ENCODE results near the gene PHYKPL.

Gene PHYKPL

DNA sequence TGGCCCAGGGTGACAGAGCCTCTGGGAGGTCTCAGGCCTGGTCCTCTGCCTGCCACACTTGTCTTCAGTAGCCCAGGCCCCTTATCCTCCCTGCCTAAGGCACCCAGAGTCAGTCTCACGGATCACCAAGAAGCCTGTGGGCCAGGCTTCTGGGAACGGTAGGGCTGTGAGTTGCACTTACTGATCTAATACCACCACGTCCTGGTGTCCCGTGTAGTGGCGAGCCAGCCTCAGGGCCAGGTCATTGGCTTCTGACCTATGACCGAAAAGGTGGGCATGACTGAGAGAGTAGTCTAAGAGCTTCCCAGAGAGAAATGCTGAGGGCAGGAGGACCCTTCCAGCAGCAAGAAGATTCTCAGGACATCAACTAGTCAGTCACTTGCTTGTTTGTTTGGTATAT, 7.4 kb downstream of the PHYKPL start:
- Mint-ChIP-seq H3K36me3 (peaks cover 18% of the 10 kb centered on the region), H3K4me3 (no peak overlapping the region), H3K4me1 (peaks cover 66% of the 10 kb centered on the region)

GRCh38 chr5:178224403-178224802, 8.2 kb downstream of the PHYKPL start:
- no peak overlapping the region for H3K4me3 Mint-ChIP-seq
- no peaks in the 10 kb centered on the region for H3K27me3 Mint-ChIP-seq
- H3K27ac Mint-ChIP-seq: no peak overlapping the region
- peaks cover 58% of the 10 kb centered on the region for H3K4me1 Mint-ChIP-seq
- H3K36me3 Mint-ChIP-seq: peaks cover 15% of the 10 kb centered on the region
- no peaks in the 10 kb centered on the region for H3K9me3 Mint-ChIP-seq

More for the DNA sequence above, 7.4 kb downstream of the PHYKPL start:
- Mint-ChIP-seq H3K27me3 (no peaks in the 10 kb centered on the region), H3K9me3 (no peaks in the 10 kb centered on the region), H3K27ac (no peak overlapping the region)

DNA sequence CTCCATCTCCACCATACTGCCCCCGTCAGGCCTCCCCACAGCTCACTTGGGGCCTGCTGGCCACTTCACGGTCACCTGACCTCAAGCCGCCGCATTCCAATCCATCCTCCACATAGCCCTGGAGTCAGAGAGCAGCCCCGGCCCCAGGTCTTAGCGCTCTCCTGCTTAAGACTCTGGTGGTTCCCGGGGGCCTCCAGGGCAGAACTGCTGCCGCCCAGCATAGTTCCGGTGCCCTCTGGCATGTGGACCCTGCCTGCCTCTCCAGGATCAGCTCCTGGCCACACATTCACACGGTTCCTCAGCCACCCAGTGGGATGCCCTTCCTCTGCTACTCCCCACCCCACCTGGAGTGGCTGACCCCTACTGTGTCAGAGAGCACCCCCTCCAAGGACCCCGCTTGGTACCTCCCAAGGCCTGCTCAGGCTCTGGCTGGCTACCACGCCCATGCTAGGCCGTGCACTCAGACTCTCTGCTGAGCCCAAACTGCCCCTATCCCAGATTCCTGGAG, 8.7 kb downstream of the PHYKPL start:
- H3K4me1 Mint-ChIP-seq: peaks cover 58% of the 10 kb centered on the region
- no peaks in the 10 kb centered on the region for H3K9me3 Mint-ChIP-seq
- no peak overlapping the region for H3K4me3 Mint-ChIP-seq
- H3K36me3 Mint-ChIP-seq: peaks cover 15% of the 10 kb centered on the region
- H3K27me3 Mint-ChIP-seq: no peaks in the 10 kb centered on the region
- H3K27ac Mint-ChIP-seq: peak overlapping the region; percentile 30

GRCh38 chr5:178223196-178223773, 9.3 kb downstream of the PHYKPL start:
- peaks cover 15% of the 10 kb centered on the region for H3K36me3 Mint-ChIP-seq
- H3K4me1 Mint-ChIP-seq: peaks cover 54% of the 10 kb centered on the region
- no peaks in the 10 kb centered on the region for H3K27me3 Mint-ChIP-seq
- no peaks in the 10 kb centered on the region for H3K9me3 Mint-ChIP-seq
- no peak overlapping the region for H3K4me3 Mint-ChIP-seq
- H3K27ac Mint-ChIP-seq: peak overlapping the region; percentile 30

- no peak overlapping the region for H3K4me3 Mint-ChIP-seq
- peaks cover 44% of the 10 kb centered on the region for H3K4me1 Mint-ChIP-seq
Observed at GRCh38 chr5:178222292-178222691, 10.3 kb downstream of the PHYKPL start.

GRCh38 chr5:178221853-178222252, 10.7 kb downstream of the PHYKPL start:
- Mint-ChIP-seq H3K27me3 (no peaks in the 10 kb centered on the region), H3K4me1 (peaks cover 41% of the 10 kb centered on the region), H3K36me3 (peaks cover 6% of the 10 kb centered on the region), H3K4me3 (no peak overlapping the region), H3K27ac (no peak overlapping the region), H3K9me3 (no peaks in the 10 kb centered on the region)

More at GRCh38 chr5:178222292-178222691, 10.3 kb downstream of the PHYKPL start:
- Mint-ChIP-seq H3K36me3 (peaks cover 7% of the 10 kb centered on the region), H3K27me3 (no peaks in the 10 kb centered on the region), H3K9me3 (no peaks in the 10 kb centered on the region), H3K27ac (no peak overlapping the region)

GRCh38 chr5:178221282-178221681, 11.3 kb downstream of the PHYKPL start:
- Mint-ChIP-seq H3K36me3 (peaks cover 8% of the 10 kb centered on the region), H3K9me3 (no peaks in the 10 kb centered on the region), H3K27ac (peak overlapping the region; percentile 79), H3K4me3 (no peak overlapping the region), H3K4me1 (peaks cover 44% of the 10 kb centered on the region), H3K27me3 (no peaks in the 10 kb centered on the region)

GRCh38 chr5:178218827-178219226, 13.8 kb downstream of the PHYKPL start:
- Mint-ChIP-seq H3K27me3 (no peaks in the 10 kb centered on the region), H3K9me3 (no peaks in the 10 kb centered on the region), H3K36me3 (peaks cover 10% of the 10 kb centered on the region), H3K4me3 (no peak overlapping the region), H3K4me1 (peaks cover 46% of the 10 kb centered on the region), H3K27ac (no peak overlapping the region)

DNA sequence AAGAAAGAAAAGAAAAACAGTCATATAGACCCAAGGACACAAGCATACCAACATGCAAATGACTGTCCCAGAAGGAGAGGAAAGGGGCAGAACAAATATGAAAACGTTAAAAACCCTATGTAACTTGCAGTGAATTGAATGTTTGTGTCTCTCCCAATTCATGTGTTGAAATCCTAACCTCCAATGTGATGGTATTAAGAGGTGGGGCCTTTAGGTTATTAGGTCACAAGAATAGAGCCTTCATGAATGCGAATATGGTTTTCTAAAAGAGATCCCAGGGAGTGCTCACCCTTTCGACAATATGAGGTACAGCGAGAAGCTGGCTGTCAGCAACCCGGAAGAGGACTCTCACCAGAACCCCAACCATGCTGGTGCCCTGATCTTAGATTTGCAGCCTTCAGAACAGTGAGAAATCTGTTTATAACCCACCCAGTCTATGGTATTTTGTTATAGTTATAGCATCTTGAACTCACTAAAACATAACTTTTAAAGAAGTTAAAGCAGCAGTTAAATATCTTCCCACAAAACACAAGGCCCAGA, 14.3 kb downstream of the PHYKPL start:
- Mint-ChIP-seq H3K36me3 (peaks cover 12% of the 10 kb centered on the region), H3K4me3 (no peak overlapping the region), H3K4me1 (peaks cover 47% of the 10 kb centered on the region), H3K27ac (no peak overlapping the region), H3K9me3 (no peaks in the 10 kb centered on the region), H3K27me3 (no peaks in the 10 kb centered on the region)

- peaks cover 12% of the 10 kb centered on the region for H3K36me3 Mint-ChIP-seq
- no peaks in the 10 kb centered on the region for H3K9me3 Mint-ChIP-seq
- H3K4me1 Mint-ChIP-seq: peaks cover 37% of the 10 kb centered on the region
- H3K27ac Mint-ChIP-seq: peak overlapping the region; percentile 41
- no peaks in the 10 kb centered on the region for H3K27me3 Mint-ChIP-seq
- H3K4me3 Mint-ChIP-seq: no peak overlapping the region
Observed at GRCh38 chr5:178216779-178217178, 15.8 kb downstream of the PHYKPL start.

DNA sequence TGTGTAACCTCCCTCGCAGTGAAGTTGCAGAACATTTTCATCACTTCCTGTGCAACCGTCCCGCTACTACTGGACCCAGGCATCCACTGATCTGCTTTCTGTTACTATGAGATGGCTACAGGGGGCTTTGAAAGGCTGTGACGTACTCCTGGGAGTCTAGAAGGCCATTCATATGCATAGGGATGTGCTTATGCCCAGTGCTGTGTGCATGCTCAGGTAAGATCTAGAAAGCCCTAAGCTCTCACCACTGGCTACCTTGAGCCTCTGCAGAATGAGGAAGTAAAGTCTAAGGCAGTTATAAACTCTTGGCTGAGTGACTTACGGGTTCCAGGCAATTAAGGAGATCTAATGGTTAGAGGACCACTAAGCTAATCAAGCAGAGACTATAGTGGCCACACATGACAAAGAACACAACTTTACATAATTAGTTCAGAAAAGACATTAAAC, 16.5 kb downstream of the PHYKPL start:
- Mint-ChIP-seq H3K9me3 (no peaks in the 10 kb centered on the region), H3K4me1 (peaks cover 30% of the 10 kb centered on the region), H3K4me3 (no peak overlapping the region), H3K36me3 (peaks cover 12% of the 10 kb centered on the region), H3K27me3 (no peaks in the 10 kb centered on the region), H3K27ac (peak overlapping the region; percentile 73)

DNA sequence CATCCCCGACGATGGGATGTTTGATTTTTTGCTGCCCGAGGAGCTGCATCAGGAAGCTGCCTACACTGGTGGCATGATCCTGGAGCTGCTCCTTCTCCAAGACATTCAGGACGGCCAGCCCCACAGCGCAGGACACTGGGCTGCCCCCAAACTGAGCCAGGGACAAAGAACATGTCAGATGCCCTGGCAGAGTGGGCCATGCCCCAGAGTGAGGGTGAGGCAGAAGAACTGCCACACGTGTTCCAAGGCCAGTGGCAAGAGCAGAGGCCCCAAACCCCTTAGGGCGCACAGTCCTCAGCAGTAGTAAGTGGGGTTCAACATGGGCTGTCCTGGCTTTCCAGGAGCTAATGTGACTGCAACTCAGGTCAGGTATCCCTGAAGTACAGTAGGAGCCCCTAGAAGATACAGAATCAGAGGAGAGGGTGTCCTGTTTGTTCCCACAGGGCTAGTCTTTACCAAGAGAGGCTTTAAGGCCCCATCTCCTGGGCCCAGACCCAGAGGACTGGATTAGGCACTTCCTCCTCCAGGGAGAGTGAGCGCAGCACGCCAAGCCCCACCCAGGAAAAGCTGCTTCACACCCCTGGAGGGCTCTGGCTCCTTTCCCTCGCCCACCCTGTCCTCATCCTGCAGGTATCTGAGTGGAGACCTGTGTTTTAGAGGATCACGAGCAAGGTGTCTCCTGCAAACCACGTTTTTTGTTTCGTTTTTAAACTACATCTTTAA, 17.2 kb downstream of the PHYKPL start:
- Mint-ChIP-seq H3K36me3 (peaks cover 8% of the 10 kb centered on the region), H3K27me3 (no peaks in the 10 kb centered on the region), H3K4me3 (no peak overlapping the region), H3K27ac (no peak overlapping the region), H3K4me1 (peaks cover 24% of the 10 kb centered on the region), H3K9me3 (no peaks in the 10 kb centered on the region)

GRCh38 chr5:178214160-178214803, 18.3 kb downstream of the PHYKPL start:
- H3K27ac Mint-ChIP-seq: peak overlapping the region; percentile 51
- no peaks in the 10 kb centered on the region for H3K27me3 Mint-ChIP-seq
- no peaks in the 10 kb centered on the region for H3K9me3 Mint-ChIP-seq

GRCh38 chr5:178213748-178214151, 18.9 kb downstream of the PHYKPL start:
- Mint-ChIP-seq H3K4me3 (no peak overlapping the region), H3K36me3 (peaks cover 10% of the 10 kb centered on the region), H3K4me1 (peaks cover 32% of the 10 kb centered on the region), H3K9me3 (no peaks in the 10 kb centered on the region), H3K27me3 (no peaks in the 10 kb centered on the region), H3K27ac (peak overlapping the region; percentile 70)

More at GRCh38 chr5:178214160-178214803, 18.3 kb downstream of the PHYKPL start:
- Mint-ChIP-seq H3K4me3 (no peak overlapping the region), H3K4me1 (peaks cover 32% of the 10 kb centered on the region), H3K36me3 (peaks cover 9% of the 10 kb centered on the region)

- Mint-ChIP-seq H3K4me3 (no peak overlapping the region), H3K4me1 (peaks cover 38% of the 10 kb centered on the region), H3K9me3 (no peaks in the 10 kb centered on the region), H3K27me3 (no peaks in the 10 kb centered on the region), H3K27ac (no peak overlapping the region), H3K36me3 (peaks cover 12% of the 10 kb centered on the region)
Observed at GRCh38 chr5:178213003-178213461, 19.6 kb downstream of the PHYKPL start.

Measured in activated naive CD4-positive, alpha-beta T cell treated with anti-CD3 and anti-CD28 coated beads, Interleukin-2, amount 50 U/mL, for 24 hours (primary cell).